HG03039 (cell line): Measurements from ENCODE around the gene CNTN5.

Experiments
- ATAC-seq: cut with Tn5 transposase; IDR thresholded peaks from one replicate; pipeline ENCODE4 v1.9.1; 2021; ENCODE audit warnings: mild to moderate bottlenecking, moderate library complexity; ENCODE audit not compliant: unreplicated experiment

The CNTN5 gene

DNA sequence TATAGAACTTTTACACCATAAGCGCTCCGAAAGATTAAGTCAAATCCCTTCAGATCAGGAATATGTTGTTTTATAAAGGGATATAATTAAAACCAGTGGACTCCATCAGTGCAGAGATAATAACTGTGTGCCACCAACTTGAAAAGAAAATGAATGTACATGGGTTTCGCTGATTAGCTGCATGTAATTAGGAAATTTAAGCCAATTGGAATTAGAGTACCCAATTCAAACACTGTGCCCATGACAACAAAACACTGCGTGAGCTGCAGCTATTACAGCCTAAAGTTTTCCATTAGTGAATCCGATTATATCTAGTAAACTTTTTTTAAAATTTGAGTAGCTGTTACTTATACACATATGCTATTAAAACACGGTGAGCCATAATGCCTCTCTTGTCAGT, 1274.0 kb downstream of the CNTN5 start:
- no peak for ATAC-seq

GRCh38 chr11:100296051-100296679, 1275.4 kb downstream of the CNTN5 start:
- no peak for ATAC-seq

GRCh38 chr11:100297516-100297915, 1276.8 kb downstream of the CNTN5 start:
- ATAC-seq, result no peak

- ATAC-seq, result no peak
Measured at GRCh38 chr11:100302824-100303223, 1282.1 kb downstream of the CNTN5 start.

DNA sequence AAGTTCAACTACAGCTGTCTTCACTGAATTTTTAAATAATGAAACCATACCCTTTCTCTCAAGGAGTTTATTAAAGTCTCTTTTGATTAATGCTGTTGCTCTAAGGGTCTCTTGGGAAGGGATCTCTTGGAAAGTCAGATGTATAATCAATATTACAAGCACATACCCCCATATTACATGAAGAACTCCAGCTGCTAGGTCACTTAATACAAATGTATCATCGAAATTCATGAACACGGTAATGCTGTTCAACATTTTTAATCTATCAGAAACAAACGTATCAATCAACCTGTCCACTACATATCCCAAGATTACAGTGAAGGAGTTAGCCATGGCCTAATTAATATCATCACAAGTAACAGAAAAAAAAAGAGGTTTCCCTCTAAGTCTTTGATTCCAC, 1283.1 kb downstream of the CNTN5 start:
- no peak for ATAC-seq

GRCh38 chr11:100308202-100308601, 1287.5 kb downstream of the CNTN5 start:
- no peak for ATAC-seq

DNA sequence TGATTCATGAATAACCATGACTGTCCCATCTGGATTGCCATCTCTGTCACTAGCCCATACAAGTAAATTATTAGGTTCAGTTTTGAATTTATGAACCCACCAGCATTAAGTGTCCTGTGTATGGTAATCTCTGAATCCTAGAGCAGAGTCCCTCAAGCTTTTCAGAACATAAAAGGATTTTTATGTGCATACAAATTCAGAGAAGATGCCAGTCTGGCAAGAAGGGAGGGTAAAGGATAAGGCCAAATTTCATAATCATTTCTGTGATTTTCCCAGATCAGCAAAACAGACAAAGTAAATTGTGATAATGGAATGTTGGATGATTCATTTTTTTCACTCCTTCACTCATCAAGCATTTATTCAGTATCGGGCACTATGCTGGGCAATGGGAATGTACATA, 1295.2 kb downstream of the CNTN5 start:
- no peak for ATAC-seq

DNA sequence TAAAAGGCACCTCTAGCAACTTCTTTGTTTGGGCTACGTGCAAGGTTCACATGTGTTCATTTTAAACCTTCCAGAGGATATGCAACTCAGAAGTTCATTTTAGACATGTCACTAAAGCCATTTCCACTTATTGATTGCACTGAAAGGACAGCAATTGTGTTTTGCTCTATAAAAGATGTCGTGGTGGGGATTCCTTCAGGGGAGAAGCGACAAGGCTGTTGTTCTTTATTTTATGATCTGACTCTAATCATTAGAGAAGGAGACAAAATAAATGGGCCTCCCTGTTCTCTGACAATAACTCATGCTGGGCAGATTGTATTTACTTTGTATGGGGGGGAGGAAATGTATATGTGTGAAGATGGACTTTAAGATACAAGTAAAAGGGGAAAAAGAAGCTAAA, 1296.2 kb downstream of the CNTN5 start:
- ATAC-seq, result no peak

GRCh38 chr11:100319691-100320090, 1298.9 kb downstream of the CNTN5 start:
- ATAC-seq, result no peak

- no peak for ATAC-seq
Measured at GRCh38 chr11:100328626-100329340, 1308.0 kb downstream of the CNTN5 start.

GRCh38 chr11:100329352-100329751, 1308.6 kb downstream of the CNTN5 start:
- ATAC-seq, result no peak

DNA sequence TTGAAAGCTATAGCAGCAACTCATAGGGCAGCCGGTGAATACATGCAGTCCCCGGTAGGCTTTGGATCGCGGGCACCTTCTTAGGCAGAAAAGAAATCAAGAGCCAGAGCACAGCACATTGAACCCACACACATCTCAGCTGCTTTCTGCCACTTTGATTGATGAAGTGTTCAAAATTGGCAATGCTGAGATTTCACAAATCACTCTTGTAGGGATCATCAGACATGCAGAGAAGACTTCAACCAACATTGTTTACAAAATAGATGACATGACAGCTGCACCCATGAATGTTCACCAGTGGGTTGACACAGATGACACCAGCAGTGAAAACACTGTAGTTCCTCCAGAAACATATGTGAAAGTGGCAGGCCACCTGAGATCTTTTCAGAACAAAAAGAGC, 1316.1 kb downstream of the CNTN5 start:
- no peak for ATAC-seq

GRCh38 chr11:100338144-100338840, 1317.5 kb downstream of the CNTN5 start:
- ATAC-seq, result no peak

DNA sequence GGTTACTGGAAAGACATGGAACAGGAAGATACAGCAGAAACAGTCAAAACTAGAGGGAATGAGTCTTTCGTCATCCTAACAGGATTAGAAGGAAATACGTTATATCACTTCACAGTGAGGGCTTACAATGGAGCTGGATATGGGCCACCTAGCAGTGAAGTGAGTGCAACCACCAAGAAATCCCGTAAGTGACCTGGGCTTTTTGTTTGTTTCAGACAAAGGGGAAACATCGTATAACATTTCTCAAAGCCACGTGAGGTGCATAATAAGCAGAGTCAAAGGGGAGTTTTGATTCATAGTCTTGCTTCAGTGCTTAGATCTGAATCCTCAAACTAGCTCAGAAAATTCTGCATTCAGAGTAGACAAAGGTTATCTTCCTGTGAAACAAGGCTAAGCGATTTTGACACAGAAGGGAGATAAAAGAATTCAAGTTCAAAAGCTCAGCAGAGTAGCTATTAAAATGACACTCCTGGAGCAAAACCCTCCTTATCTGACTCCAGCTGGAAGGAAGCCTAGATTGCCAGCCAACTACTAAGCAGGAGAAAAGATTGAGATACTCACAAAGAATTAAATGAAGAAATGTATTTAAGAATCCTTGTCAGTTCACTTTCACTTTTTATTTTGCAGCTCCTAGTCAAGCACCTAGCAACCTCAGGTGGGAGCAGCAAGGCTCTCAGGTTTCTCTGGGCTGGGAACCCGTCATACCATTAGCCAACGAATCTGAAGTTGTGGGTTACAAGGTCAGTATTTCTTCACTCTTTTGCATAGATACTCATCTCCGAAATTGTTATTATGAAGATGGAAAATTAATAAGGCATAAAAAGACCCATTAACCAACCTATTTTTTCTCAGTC, 1319.9 kb downstream of the CNTN5 start:
- ATAC-seq, result no peak

DNA sequence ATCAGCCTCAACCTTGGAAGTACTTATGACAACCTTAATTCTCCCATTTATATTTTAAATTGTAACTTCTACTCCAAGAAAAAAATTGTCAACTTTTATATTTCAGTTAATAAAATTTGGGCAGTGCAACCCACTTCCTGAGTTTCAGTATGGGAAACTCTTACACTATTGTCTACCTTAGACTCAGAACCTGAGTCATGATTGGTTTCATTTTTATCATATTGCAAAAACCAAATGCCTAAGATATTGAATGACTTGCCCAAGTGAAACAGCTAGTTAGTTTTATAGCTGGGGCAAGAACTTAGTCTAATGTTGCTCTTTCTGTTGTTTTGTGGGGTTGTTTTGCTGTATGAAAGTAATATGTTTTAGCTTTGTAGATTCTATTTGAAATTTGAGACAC, 1332.3 kb downstream of the CNTN5 start:
- no peak for ATAC-seq

GRCh38 chr11:100354736-100355135, 1334.0 kb downstream of the CNTN5 start:
- ATAC-seq, result no peak

DNA sequence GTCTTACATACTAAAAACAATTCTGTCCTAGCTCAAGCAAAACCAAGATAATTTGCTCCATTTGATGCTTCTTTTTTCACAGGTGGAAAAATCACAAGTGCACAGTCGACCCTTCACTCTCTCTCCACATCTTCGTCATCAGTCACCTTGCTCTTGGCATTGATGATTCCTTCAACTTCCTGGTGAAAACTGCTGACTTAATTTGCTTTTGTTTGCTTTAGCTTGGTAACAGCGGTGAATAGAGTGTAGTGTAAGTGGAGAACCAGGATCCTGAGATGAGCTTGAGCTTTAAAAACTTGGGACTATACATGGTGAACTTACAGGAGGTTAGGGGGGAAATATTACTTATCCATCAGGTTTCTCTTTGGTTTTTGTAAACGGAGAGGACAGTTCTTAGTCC, 1335.3 kb downstream of the CNTN5 start:
- ATAC-seq, result no peak

DNA sequence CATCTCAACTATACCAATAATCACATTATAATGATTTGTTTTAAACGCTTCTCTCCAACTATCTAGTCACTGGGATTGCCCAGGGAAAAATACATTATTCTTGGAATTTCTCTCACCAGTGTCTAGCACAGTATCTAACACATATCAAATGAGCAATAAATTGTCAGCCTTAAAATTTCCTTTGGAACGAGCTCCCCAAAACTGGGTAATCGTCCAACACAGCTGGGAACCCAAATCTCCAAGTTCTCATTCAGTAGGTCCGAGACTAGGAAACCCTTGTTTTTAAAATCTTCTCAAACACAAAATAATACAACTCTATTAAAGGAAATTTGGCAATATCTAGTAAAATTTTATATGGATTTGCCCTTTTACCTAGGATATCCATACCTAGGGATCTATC, 1338.5 kb downstream of the CNTN5 start:
- ATAC-seq, result no peak

GRCh38 chr11:100367892-100368291, 1347.1 kb downstream of the CNTN5 start:
- ATAC-seq, result no peak

DNA sequence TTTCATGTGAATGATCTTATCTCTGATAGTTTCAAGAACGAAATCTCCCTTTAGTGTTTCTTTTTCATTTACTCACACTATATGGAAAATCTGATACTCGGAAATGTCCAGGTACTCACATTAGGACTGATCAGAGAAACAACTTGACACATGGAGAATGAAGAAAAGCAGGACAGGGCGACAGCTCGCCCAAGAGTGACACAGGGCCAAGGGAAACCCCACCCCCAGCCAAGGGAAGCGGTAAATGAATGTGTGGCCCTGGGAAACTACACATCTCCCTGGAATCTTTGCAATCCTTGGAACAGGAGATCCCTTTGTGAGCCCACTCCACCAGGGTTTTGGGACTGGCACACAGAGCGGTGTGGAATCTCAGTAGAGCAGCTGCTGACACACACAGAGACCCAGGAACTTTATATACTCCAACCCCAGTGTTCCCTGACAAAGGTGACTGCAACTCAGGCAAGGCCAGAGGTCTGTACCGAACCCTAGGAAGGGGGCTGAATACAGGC, 1362.7 kb downstream of the CNTN5 start:
- no peak for ATAC-seq

DNA sequence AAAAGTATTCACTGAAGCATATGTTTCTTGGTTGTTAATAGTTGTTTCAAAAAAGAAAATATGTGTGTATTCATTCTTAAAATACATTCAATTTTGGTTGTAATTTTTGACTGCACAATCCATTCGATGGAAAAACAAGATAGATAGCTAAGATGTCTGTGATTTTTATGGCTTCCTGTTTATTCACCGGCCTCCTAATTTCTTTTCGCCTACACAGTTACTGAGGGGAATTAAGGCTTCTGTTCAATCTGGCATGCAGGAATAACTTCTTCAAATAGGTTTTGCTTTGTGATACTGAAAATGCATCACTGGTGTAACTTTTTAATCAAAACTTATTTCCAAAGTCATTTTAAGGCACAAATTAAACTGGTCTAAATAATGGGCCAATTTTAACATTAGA, 1375.5 kb downstream of the CNTN5 start:
- no peak for ATAC-seq
